Lower leg skin (tissue), 3 donors: Measurements from ENCODE around the gene ZFP42.

Experiments used
- CTCF ChIP-seq, 3 donors: fragments of 450-650 bp; IDR thresholded peaks; one replicate each; pipeline ENCODE4 v1.5.1; 2016; ENCODE audit warnings: antibody characterized with exemption in 3 of 3, mild to moderate bottlenecking in 3 of 3, moderate library complexity in 2 of 3
- POLR2A ChIP-seq, 2 donors: fragments of 450-650 bp; IDR thresholded peaks; one replicate each; pipeline ENCODE4 v1.6.1; 2016 to 2017; ENCODE audit warnings: antibody characterized with exemption in 2 of 2, mild to moderate bottlenecking in 1 of 2, moderate library complexity in 1 of 2

GRCh38 chr4:188012426-188012945, 16.9 kb downstream of the ZFP42 start:
- no peak for TF ChIP-seq POLR2A (IDR thresholded peaks at IDR 0.05)
- TF ChIP-seq CTCF (IDR thresholded peaks at IDR 0.05), result no peak
